Skeletal muscle satellite cell (primary cell): ENCODE data around the gene GUCY1A2.

ENCODE experiments used
- H3K27me3 ChIP-seq: 2 replicates; pipeline ENCODE4 v1.7.0; 2013; ENCODE audit warnings: low read length; ENCODE audit not compliant: control insufficient read depth, insufficient read depth
- H3K36me3 ChIP-seq: 2 replicates; pipeline ENCODE4 v1.7.0; 2013; ENCODE audit warnings: mild to moderate bottlenecking, control low read depth, low read length; ENCODE audit not compliant: insufficient read depth
- H3K4me1 ChIP-seq: 2 replicates; pipeline ENCODE4 v1.7.0; 2013; ENCODE audit warnings: low read length; ENCODE audit not compliant: control insufficient read depth, insufficient read depth
- H3K4me2 ChIP-seq: 2 replicates; pipeline ENCODE4 v1.7.0; 2013; ENCODE audit warnings: mild to moderate bottlenecking, low read length
- H3K4me3 ChIP-seq: 2 replicates; pipeline ENCODE4 v1.7.0; 2013; ENCODE audit warnings: low read length
- H3K9ac ChIP-seq: 2 replicates; pipeline ENCODE4 v1.7.0; 2013; ENCODE audit warnings: mild to moderate bottlenecking, low read depth, low read length, moderate library complexity
- H3K9me3 ChIP-seq: replicated peaks from 2 replicates; pipeline ENCODE4 v1.7.0; 2013; ENCODE audit warnings: mild to moderate bottlenecking, control low read depth, low read length

GUCY1A2 gene

DNA sequence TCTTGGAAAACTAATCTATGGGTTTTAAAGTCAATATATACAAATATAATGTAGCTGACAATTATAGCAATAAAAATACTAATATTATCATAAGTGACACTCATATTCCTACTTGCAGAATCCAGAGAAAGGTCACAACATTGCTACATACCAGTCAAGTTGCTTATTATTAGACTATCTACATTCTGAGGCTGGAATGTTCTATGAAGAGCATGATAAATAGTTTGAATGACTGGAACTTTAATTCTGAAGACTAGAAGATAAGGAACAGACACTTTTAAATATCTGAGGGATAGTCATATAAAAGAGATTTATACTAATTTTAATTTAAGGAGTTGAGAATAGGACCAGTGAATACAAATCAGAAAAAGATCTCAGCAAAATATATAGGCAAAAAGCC, 146.0 kb downstream of the GUCY1A2 start:
- Histone ChIP-seq H3K27me3 (no peaks in the 10 kb centered on the region), H3K9ac (no peak overlapping the region), H3K4me3 (no peak overlapping the region), H3K9me3 (no peaks in the 10 kb centered on the region), H3K4me2 (no peak overlapping the region), H3K36me3 (no peaks in the 10 kb centered on the region), H3K4me1 (no peaks in the 10 kb centered on the region)

DNA sequence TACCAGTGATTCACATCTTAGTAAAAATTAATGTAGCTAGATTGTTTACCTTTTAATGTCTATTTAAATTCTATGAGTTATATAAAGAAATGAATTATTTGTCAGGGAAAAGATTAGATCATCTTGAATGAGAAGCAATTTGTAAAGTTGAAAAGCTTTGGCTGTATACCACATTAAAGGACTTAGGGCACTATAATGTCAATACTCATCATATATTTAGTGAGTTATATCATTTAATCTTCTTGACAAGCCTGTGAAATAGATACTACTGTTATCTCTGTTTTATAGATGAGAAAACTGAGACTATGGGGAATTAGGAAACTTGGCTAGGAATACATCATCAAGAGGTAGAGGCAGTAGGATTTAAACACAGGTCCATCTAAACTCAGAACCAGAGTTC, 160.1 kb downstream of the GUCY1A2 start:
- Histone ChIP-seq H3K27me3 (no peaks in the 10 kb centered on the region), H3K4me1 (no peaks in the 10 kb centered on the region), H3K4me2 (no peak overlapping the region), H3K36me3 (no peaks in the 10 kb centered on the region), H3K4me3 (no peak overlapping the region), H3K9ac (no peak overlapping the region), H3K9me3 (no peaks in the 10 kb centered on the region)

DNA sequence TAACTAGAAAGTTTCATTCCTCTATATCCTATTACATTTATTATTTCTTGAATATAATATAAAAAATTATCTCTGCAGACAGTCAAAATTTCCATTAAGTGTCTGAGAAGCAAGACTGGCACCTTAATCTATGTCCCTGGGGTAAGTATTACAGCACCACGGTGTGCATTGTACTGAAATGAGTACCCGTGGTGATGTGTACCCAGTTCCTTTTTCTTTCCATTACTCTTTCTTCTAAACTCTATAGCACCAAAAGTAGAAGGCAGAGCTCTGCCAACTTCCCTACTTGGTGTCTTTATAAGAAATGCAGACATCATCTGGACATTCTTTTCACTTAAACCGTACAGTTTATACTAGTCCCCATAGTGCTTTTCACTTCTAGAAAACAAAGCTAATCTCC, 161.7 kb downstream of the GUCY1A2 start:
- no peaks in the 10 kb centered on the region for H3K4me1 ChIP-seq
- H3K9me3 ChIP-seq, result no peaks in the 10 kb centered on the region
- H3K36me3 ChIP-seq, result no peaks in the 10 kb centered on the region
- no peak overlapping the region for H3K4me2 ChIP-seq
- H3K27me3 ChIP-seq, result no peaks in the 10 kb centered on the region
- no peak overlapping the region for H3K4me3 ChIP-seq
- H3K9ac ChIP-seq, result no peak overlapping the region

DNA sequence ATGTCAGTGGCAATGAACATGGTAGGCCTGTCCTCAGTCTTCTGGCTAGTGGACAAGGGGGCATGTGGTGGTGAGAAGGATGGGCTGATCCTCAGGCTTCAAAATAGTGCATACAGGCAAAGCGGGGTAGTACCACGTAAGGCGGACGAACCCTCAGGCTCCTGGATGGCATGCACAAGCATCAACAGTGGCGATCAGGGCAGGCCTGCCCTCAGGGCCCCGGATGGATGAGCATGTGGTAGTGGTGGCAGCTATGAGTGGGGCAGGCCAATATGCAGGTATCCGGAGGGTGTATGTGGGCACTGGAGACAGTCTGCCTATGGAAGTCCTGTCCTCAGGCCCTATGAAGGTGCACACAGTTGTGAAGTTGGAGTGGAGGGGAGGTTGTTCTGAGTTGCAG, 163.8 kb downstream of the GUCY1A2 start:
- Histone ChIP-seq H3K9me3 (no peaks in the 10 kb centered on the region), H3K9ac (no peak overlapping the region), H3K4me1 (no peaks in the 10 kb centered on the region), H3K27me3 (no peaks in the 10 kb centered on the region), H3K4me3 (no peak overlapping the region), H3K36me3 (no peaks in the 10 kb centered on the region), H3K4me2 (no peak overlapping the region)

DNA sequence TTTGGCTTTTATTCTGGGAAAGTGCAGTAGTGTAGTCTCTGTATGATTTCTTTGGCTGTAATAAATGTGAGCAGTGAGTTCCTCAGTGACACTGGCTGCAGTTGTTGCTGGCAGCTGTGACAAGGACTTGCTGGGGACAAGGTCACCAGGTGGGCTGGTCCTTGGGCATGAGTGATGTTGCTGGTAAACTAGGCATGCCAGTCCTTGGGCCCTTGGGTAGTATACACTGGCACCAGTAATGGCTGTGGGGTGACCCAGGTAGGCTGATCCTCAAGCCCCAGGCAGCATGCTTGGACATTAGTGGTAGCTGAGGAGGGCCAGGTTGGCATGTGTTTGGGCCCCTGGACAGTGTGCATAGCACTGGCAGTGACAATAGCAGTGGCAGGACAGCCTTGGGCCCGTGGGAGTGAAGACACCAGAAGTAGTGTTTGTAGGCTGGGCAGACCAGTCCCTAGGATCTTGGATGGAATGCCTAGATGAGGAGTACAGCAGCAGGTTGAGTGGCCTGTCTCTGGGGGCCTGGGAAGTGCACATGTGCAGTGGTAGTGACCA, 164.3 kb downstream of the GUCY1A2 start:
- H3K9ac ChIP-seq, result no peak overlapping the region
- H3K4me3 ChIP-seq, result no peak overlapping the region
- no peaks in the 10 kb centered on the region for H3K27me3 ChIP-seq
- H3K4me1 ChIP-seq, result no peaks in the 10 kb centered on the region
- no peak overlapping the region for H3K4me2 ChIP-seq
- H3K9me3 ChIP-seq, result no peaks in the 10 kb centered on the region
- no peaks in the 10 kb centered on the region for H3K36me3 ChIP-seq

DNA sequence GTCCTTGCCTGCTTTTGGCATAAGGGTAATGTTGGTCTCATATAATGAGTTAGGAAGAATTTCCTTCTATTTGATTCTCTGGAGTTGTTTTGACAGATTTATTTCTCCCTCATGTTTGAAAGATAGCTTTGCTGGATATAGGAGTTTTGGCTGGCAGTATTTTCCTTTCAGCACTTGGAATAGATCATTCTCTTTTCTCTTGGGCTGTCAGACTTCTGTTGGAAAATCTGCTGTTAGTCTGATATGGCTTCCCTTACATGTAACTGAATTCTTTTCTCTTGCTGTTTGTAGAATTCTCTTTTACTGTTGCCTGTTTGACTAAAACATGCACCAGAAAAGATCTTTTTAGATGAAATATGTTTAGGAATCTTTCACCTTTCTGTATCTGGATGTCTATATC, 165.5 kb downstream of the GUCY1A2 start:
- H3K27me3 ChIP-seq, result no peaks in the 10 kb centered on the region
- H3K9me3 ChIP-seq, result no peaks in the 10 kb centered on the region
- H3K4me3 ChIP-seq, result no peak overlapping the region
- H3K9ac ChIP-seq, result no peak overlapping the region
- no peak overlapping the region for H3K4me2 ChIP-seq
- no peaks in the 10 kb centered on the region for H3K36me3 ChIP-seq
- H3K4me1 ChIP-seq, result no peaks in the 10 kb centered on the region

DNA sequence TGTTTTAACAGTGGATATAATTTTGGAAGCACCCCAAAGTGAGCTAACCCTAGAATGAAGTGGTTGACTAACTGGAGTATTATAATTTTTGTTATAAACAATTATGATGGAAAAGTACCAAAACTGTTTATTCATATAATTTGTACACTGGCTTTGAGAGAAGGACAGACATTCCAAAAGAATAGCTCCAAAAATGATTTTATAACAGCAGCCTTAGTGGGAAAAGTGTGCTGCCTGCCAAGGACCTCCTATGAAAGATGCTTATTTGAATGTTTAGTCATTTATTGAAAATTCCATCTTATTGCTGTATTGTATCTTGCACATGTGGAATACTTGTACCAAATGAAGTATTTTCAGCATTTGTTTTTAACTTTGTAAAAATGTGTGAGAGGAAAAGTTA, 169.8 kb downstream of the GUCY1A2 start:
- H3K4me2 ChIP-seq, result no peak overlapping the region
- no peaks in the 10 kb centered on the region for H3K9me3 ChIP-seq
- no peak overlapping the region for H3K9ac ChIP-seq
- H3K27me3 ChIP-seq, result no peaks in the 10 kb centered on the region
- no peak overlapping the region for H3K4me3 ChIP-seq
- H3K4me1 ChIP-seq, result no peaks in the 10 kb centered on the region
- no peaks in the 10 kb centered on the region for H3K36me3 ChIP-seq

DNA sequence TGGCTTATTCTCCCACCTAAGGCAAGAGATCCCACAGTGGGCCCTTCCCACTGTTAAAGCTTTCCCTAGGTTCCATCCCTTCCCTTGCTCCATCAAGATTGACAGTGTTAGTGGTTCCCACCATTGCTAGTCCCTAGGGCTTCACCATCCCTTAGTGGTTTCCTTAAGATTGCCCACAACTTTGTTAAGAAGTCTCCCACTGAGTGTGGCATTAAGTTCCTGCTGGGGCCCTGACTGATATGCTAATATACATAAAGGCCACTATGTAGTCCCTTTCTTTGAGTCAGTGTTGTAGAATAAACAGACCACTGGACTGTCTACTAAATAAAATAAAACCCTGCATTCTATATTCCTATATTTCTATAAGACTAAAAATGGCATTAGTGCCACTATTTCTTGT, 176.1 kb downstream of the GUCY1A2 start:
- Histone ChIP-seq H3K4me1 (no peaks in the 10 kb centered on the region), H3K36me3 (no peaks in the 10 kb centered on the region), H3K4me2 (no peak overlapping the region), H3K9me3 (no peaks in the 10 kb centered on the region), H3K27me3 (no peaks in the 10 kb centered on the region), H3K9ac (no peak overlapping the region), H3K4me3 (no peak overlapping the region)

DNA sequence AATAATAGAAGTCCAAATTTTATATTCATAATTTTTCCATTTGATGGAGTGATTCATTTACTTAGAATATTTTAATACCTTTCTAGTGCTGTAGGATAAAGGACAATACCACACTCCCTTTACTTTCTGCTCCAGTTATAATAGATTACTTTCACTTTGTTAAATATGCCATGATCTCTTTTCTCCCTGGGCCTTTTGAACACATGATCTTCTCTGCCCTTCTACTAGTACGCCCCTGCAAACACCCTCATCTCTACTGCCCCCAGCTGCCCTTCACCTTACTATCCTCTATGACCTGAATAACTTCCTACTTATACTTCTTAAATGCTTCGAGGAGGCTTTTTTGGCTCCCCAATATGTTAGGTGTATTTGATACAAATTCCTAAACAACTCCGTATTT, 177.3 kb downstream of the GUCY1A2 start:
- Histone ChIP-seq H3K9me3 (no peaks in the 10 kb centered on the region), H3K27me3 (no peaks in the 10 kb centered on the region), H3K4me2 (no peak overlapping the region), H3K9ac (no peak overlapping the region), H3K4me1 (no peaks in the 10 kb centered on the region), H3K36me3 (no peaks in the 10 kb centered on the region), H3K4me3 (no peak overlapping the region)

DNA sequence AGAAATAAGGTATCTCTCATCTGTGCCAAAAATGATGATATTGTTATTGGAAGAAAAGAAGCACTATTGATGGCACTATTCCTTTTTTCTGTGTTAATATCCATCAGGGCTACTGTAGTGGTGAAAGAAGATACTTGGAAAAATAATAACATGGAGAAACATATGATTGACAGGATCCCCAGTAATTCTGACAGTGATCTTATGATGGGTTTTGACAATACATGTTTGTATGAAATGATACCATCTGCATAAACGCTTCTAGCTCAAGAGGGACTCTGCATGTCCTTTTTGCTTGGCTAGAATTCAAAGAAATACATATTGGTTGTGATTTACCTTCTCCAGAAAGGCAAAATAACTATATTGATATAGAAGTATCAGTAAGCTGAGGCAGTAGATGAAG, 178.1 kb downstream of the GUCY1A2 start:
- Histone ChIP-seq H3K4me3 (no peak overlapping the region), H3K36me3 (no peaks in the 10 kb centered on the region), H3K4me2 (no peak overlapping the region), H3K27me3 (no peaks in the 10 kb centered on the region), H3K4me1 (no peaks in the 10 kb centered on the region), H3K9ac (no peak overlapping the region), H3K9me3 (no peaks in the 10 kb centered on the region)

DNA sequence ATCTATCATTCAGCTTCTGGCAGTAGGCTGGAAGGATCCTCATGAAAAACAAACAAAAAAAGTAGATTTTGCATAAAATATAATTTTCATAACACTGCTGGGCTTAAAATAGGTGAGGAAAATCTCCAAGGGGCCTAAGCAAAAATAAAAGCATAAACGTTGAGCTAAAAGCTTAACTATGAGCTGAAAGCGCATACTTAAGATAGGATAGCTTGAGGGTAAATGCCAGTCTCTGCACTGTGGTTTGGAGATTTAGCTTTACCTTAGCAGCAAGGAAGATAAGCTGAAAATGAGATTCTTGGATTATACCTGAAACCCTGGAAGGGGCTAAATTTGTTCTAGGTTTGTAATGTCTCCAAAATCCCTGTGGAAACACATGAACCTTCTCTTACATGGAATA, 183.7 kb downstream of the GUCY1A2 start:
- H3K36me3 ChIP-seq, result no peaks in the 10 kb centered on the region
- H3K4me1 ChIP-seq, result no peaks in the 10 kb centered on the region
- no peak overlapping the region for H3K4me3 ChIP-seq
- no peak overlapping the region for H3K9ac ChIP-seq
- no peaks in the 10 kb centered on the region for H3K27me3 ChIP-seq
- H3K9me3 ChIP-seq, result no peaks in the 10 kb centered on the region
- H3K4me2 ChIP-seq, result no peak overlapping the region

DNA sequence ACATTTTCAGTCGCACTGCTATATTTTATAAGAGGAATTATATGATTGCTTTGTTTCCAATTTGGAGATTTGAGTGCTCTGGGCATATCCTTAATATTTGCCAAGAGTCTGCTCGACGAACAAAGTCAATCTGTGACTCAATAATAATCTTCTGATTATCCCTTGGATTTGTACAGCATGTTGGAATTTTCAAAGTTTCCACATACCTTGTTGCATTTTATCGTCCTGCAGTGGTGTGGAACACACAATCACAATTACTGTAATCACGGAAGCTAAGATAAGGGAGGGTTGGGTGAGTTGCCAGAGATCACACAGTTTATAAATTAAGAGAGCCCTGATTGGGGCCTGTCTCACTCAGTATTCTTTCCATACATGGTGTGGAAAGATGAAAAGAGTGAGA, 189.3 kb downstream of the GUCY1A2 start:
- no peak overlapping the region for H3K4me3 ChIP-seq
- no peak overlapping the region for H3K4me2 ChIP-seq
- no peak overlapping the region for H3K9ac ChIP-seq
- no peaks in the 10 kb centered on the region for H3K4me1 ChIP-seq
- H3K36me3 ChIP-seq, result no peaks in the 10 kb centered on the region
- H3K27me3 ChIP-seq, result no peaks in the 10 kb centered on the region
- H3K9me3 ChIP-seq, result no peaks in the 10 kb centered on the region
